ENCODE measurements around the gene RANBP17.
"Not testable (repeated sequence)": the region's sequence is repeated elsewhere in the genome, so short reads cannot be mapped to it uniquely, and the experiment has no call there.

Gene RANBP17

GRCh38 chr5:170870390-170870789 lies 8.6 kb downstream of the RANBP17 start:
- DNase-seq = not testable (repeated sequence)

- DNase-seq = no peak
Measured at GRCh38 chr5:170874017-170874416, 12.2 kb downstream of the RANBP17 start.

GRCh38 chr5:170875811-170876210 lies 14.0 kb downstream of the RANBP17 start:
- no peak for DNase-seq

- DNase-seq = no peak
Measured at GRCh38 chr5:170880084-170880483, 18.3 kb downstream of the RANBP17 start.

GRCh38 chr5:170882345-170882744 lies 20.5 kb downstream of the RANBP17 start:
- no peak for DNase-seq

GRCh38 chr5:170885256-170885655 lies 23.4 kb downstream of the RANBP17 start:
- DNase-seq = no peak

- no peak for DNase-seq
Measured at GRCh38 chr5:170885809-170886208, 24.0 kb downstream of the RANBP17 start.

GRCh38 chr5:170886210-170886894 lies 24.5 kb downstream of the RANBP17 start:
- no peak for DNase-seq

- DNase-seq = no peak
Measured at GRCh38 chr5:170892196-170892595, 30.4 kb downstream of the RANBP17 start.

- DNase-seq = no peak
Measured at GRCh38 chr5:170894665-170895064, 32.8 kb downstream of the RANBP17 start.

- DNase-seq = no peak
Measured at GRCh38 chr5:170896779-170897178, 35.0 kb downstream of the RANBP17 start.

- no peak for DNase-seq
Measured at GRCh38 chr5:170903075-170903474, 41.3 kb downstream of the RANBP17 start.

- no peak for DNase-seq
Measured at GRCh38 chr5:170907758-170908157, 45.9 kb downstream of the RANBP17 start.

- no peak for DNase-seq
Measured at GRCh38 chr5:170913573-170913972, 51.8 kb downstream of the RANBP17 start.

- no peak for DNase-seq
Measured at GRCh38 chr5:170917113-170917512, 55.3 kb downstream of the RANBP17 start.

GRCh38 chr5:170920196-170920595 lies 58.4 kb downstream of the RANBP17 start:
- no peak for DNase-seq

- DNase-seq = not testable (repeated sequence)
Measured at GRCh38 chr5:170922331-170922730, 60.5 kb downstream of the RANBP17 start.

GRCh38 chr5:170923910-170924620 lies 62.2 kb downstream of the RANBP17 start:
- no peak for DNase-seq

- not testable (repeated sequence) for DNase-seq
Measured at GRCh38 chr5:170935534-170936218, 73.9 kb downstream of the RANBP17 start.

GRCh38 chr5:170937072-170937471 lies 75.3 kb downstream of the RANBP17 start:
- DNase-seq = no peak

GRCh38 chr5:170937914-170938313 lies 76.1 kb downstream of the RANBP17 start:
- no peak for DNase-seq

GRCh38 chr5:170939178-170939577 lies 77.4 kb downstream of the RANBP17 start:
- no peak for DNase-seq

GRCh38 chr5:170941788-170942187 lies 80.0 kb downstream of the RANBP17 start:
- no peak for DNase-seq

GRCh38 chr5:170945275-170945674 lies 83.5 kb downstream of the RANBP17 start:
- DNase-seq = no peak
